Panc1 (cell line): ENCODE measurements around the gene AEN. TPM values are rescaled to one million over a fixed set of nuclear protein-coding genes. Genes with fewer than 3 reads are reported as not detected.
"Not testable (repeated sequence)": the region's sequence is repeated elsewhere in the genome, so short reads cannot be mapped to it uniquely, and the experiment has no call there.

Source experiments
- ATAC-seq: fragments of 200-7000 bp; cut with Tn5 transposase; 2 replicates; pipeline ENCODE4 v1.9.1; 2020; ENCODE audit warnings: mild to moderate bottlenecking, moderate library complexity
- BruUV-seq: library from RNA; stranded (reverse); fragments of 400-500 nt; replicated peaks from 2 replicates; lab custom pipeline; 2021; lab: Mats Ljungman, UMichigan
- CTCF ChIA-PET: fragments of 300-600 bp; sonication (Branson Sonifier 250); formaldehyde crosslinking; loops from one replicate; lab custom pipeline; 2022; ENCODE audit warnings: antibody characterized with exemption; lab: Charles Lee
- POLR2A ChIA-PET: fragments of 300-600 bp; sonication (Branson Sonifier 250); formaldehyde crosslinking; loops from one replicate; lab custom pipeline; 2022; ENCODE audit warnings: antibody characterized with exemption; lab: Charles Lee
- DNase-seq: peaks from one replicate; pipeline ENCODE4 v3.0.0-alpha.2; 2010; ENCODE audit warnings: low read depth, low spot score
- H3K27ac ChIP-seq: 2 replicates; pipeline ENCODE4 v1.5.1; 2011; ENCODE audit warnings: mild to moderate bottlenecking, low read length, inconsistent platforms
- H3K27me3 ChIP-seq: fragments of 200-500 bp; sonication (Bioruptor generic); 2 replicates; pipeline ENCODE4 v1.6.0; 2014; ENCODE audit warnings: low read length, inconsistent platforms; ENCODE audit not compliant: control insufficient read depth, insufficient read depth
- H3K36me3 ChIP-seq: fragments of 200-500 bp; sonication (Bioruptor generic); 2 replicates; pipeline ENCODE4 v1.5.1; 2014; ENCODE audit warnings: inconsistent platforms, mild to moderate bottlenecking, low read length, moderate library complexity; ENCODE audit not compliant: control insufficient read depth, insufficient read depth
- H3K4me1 ChIP-seq: 2 replicates; pipeline ENCODE4 v1.5.1; 2011; ENCODE audit warnings: inconsistent platforms, mild to moderate bottlenecking, low read length, moderate library complexity; ENCODE audit not compliant: control insufficient read depth, insufficient read depth
- H3K4me3 ChIP-seq, 2 experiments: 2 replicates each; pipeline ENCODE4 v1.5.1; 2011 to 2012; ENCODE audit warnings: low read depth in 2 of 2, low read length in 2 of 2, mild to moderate bottlenecking in 2 of 2, inconsistent platforms in 1 of 2, moderate library complexity in 1 of 2
- H3K9me3 ChIP-seq: fragments of 200-500 bp; sonication (Bioruptor generic); 2 replicates; pipeline ENCODE4 v1.5.1; 2014; ENCODE audit warnings: low read depth, mild to moderate bottlenecking, inconsistent platforms, low read length, moderate library complexity; ENCODE audit not compliant: control insufficient read depth, insufficient read depth
- POLR2AphosphoS5 ChIP-seq: IDR thresholded peaks from 2 replicates; pipeline ENCODE4 v1.6.1; 2012; ENCODE audit warnings: mild to moderate bottlenecking, low read depth, low read length, moderate library complexity
- SIN3A ChIP-seq: IDR thresholded peaks from 2 replicates; pipeline ENCODE4 v1.6.1; 2012; ENCODE audit warnings: low read depth, mild to moderate bottlenecking, low read length, moderate library complexity, borderline replicate concordance; ENCODE audit not compliant: insufficient read depth
- TCF7L2 ChIP-seq: IDR thresholded peaks from 2 replicates; pipeline ENCODE4 v1.6.1; 2011; ENCODE audit warnings: mild to moderate bottlenecking, low read depth, low read length, inconsistent platforms
- in situ Hi-C: cut with HindIII; loops from 2 replicates; pipeline ENCODE4 v1.10.0; 2016; ENCODE audit warnings: low sequenced_read_pairs, low pct_unique_long_range_greater_than_20kb
- intact Hi-C: fragments of 100-400 bp; cut with micrococcal nuclease; formaldehyde crosslinking; loops from one replicate; pipeline ENCODE4 v1.10.0; 2022; ENCODE audit not compliant: unreplicated experiment
- total RNA-seq: library from RNA; stranded (reverse); gene quantifications from one replicate; pipeline ENCODE4 v1.2.1, GENCODE V29; 2021; ENCODE audit not compliant: unreplicated experiment
- TF ChIP-seq, protein P1 (sequence below), 2 experiments: IDR thresholded peaks; 2 replicates each; pipeline ENCODE4 v1.6.1; 2011 to 2012; ENCODE audit warnings: low read depth in 2 of 2, control low read depth in 1 of 2, low read length in 1 of 2, mild to moderate bottlenecking in 1 of 2, moderate library complexity in 1 of 2; ENCODE audit not compliant: insufficient read depth in 1 of 2
- TF ChIP-seq, protein P2 (sequence below): fragments of 450-650 bp; IDR thresholded peaks from 2 replicates; pipeline ENCODE4 v1.5.1; 2017; ENCODE audit warnings: mild to moderate bottlenecking

AEN gene
- total RNA-seq, 1 experiment from 2014 or later, result 38.7 TPM

DNA sequence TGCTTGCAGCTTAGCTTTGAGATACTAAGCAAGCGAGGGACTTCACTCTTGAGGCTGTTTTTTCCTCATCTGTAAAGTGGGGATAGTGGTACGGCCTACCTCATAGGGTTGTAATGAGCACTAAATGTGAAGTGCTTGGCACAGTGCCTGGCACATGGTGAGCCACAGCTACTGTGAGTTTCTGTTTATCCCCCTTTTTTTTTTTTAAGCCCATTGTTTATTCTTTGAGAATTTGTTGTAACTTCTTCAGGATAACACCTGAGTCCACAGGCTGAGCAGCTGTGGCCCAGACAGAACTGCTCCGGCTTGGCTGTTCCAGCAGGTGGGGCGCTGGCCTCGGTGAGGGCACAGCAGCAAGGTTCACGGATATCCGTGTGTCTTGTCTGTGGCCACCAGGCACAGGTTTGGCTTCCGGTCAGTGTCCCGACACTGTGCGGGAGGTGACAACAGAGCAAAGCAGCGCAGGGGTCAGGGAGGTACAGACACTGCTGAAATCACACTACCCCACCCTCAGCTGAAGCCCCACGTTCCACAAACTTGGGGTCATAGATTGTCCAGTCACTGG, 10.4 kb downstream of the AEN start:
- TF ChIP-seq, protein P1, sequence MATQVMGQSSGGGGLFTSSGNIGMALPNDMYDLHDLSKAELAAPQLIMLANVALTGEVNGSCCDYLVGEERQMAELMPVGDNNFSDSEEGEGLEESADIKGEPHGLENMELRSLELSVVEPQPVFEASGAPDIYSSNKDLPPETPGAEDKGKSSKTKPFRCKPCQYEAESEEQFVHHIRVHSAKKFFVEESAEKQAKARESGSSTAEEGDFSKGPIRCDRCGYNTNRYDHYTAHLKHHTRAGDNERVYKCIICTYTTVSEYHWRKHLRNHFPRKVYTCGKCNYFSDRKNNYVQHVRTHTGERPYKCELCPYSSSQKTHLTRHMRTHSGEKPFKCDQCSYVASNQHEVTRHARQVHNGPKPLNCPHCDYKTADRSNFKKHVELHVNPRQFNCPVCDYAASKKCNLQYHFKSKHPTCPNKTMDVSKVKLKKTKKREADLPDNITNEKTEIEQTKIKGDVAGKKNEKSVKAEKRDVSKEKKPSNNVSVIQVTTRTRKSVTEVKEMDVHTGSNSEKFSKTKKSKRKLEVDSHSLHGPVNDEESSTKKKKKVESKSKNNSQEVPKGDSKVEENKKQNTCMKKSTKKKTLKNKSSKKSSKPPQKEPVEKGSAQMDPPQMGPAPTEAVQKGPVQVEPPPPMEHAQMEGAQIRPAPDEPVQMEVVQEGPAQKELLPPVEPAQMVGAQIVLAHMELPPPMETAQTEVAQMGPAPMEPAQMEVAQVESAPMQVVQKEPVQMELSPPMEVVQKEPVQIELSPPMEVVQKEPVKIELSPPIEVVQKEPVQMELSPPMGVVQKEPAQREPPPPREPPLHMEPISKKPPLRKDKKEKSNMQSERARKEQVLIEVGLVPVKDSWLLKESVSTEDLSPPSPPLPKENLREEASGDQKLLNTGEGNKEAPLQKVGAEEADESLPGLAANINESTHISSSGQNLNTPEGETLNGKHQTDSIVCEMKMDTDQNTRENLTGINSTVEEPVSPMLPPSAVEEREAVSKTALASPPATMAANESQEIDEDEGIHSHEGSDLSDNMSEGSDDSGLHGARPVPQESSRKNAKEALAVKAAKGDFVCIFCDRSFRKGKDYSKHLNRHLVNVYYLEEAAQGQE (IDR thresholded peaks at IDR 0.05; ENCODE audit: insufficient read depth in 1 of 2, low read depth in 2 of 2, low read length in 1 of 2), result no peak
- TF ChIP-seq, protein P2, sequence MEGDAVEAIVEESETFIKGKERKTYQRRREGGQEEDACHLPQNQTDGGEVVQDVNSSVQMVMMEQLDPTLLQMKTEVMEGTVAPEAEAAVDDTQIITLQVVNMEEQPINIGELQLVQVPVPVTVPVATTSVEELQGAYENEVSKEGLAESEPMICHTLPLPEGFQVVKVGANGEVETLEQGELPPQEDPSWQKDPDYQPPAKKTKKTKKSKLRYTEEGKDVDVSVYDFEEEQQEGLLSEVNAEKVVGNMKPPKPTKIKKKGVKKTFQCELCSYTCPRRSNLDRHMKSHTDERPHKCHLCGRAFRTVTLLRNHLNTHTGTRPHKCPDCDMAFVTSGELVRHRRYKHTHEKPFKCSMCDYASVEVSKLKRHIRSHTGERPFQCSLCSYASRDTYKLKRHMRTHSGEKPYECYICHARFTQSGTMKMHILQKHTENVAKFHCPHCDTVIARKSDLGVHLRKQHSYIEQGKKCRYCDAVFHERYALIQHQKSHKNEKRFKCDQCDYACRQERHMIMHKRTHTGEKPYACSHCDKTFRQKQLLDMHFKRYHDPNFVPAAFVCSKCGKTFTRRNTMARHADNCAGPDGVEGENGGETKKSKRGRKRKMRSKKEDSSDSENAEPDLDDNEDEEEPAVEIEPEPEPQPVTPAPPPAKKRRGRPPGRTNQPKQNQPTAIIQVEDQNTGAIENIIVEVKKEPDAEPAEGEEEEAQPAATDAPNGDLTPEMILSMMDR, result no peak
- TF ChIP-seq SIN3A, result no peak
- no peak for TF ChIP-seq POLR2AphosphoS5
- TF ChIP-seq TCF7L2, result no peak
- CTCF ChIA-PET, result no interaction called here
- DNase-seq (no peak), ATAC-seq (no peak)
- Histone ChIP-seq H3K27ac (no peak overlapping the region), H3K4me1 (peaks cover 7% of the 10 kb centered on the region), H3K4me3 (no peak overlapping the region), H3K27me3 (no peaks in the 10 kb centered on the region), H3K36me3 (peaks cover 17% of the 10 kb centered on the region), H3K9me3 (no peaks in the 10 kb centered on the region)
- BruUV-seq, result no TSS peak
- POLR2A ChIA-PET, result no interaction called here
- in situ Hi-C loops, result no loop called here
- intact Hi-C loops, result no loop called here

DNA sequence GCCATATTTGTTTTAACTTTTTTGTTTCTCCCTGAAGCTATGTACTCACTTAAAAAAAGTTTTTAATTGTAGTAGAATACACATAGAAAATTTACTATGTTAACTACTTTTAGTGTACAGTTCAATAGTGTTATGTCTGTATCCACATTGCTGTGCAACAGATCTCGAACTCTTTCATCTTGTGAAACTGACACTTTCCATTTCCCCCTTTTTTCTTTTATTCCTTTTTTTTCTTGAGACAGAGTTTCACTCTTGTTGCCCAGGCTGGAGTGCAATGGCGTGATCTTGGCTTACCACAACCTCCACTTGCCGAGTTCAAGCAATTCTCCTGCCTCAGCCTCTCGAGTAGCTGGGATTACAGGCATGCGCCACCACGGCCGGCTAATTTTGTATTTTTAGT, 11.7 kb downstream of the AEN start:
- ATAC-seq, H3K27ac ChIP-seq, BruUV-seq, H3K9me3 ChIP-seq, intact Hi-C loops, H3K27me3 ChIP-seq, H3K36me3 ChIP-seq, H3K4me3 ChIP-seq, H3K4me1 ChIP-seq, DNase-seq, in situ Hi-C loops: not testable (repeated sequence)
- CTCF ChIA-PET, result interaction anchor here (0.6 to 0.8 kb wide), 2 partner anchors 9 to 22 kb away, joined by 3 to 7 read pairs; no protein-coding TSS in a partner anchor
- POLR2A ChIA-PET, result interaction anchor here (0.7 kb wide), 1 partner anchor 65 kb away, joined by 3 read pairs; no protein-coding TSS in a partner anchor

DNA sequence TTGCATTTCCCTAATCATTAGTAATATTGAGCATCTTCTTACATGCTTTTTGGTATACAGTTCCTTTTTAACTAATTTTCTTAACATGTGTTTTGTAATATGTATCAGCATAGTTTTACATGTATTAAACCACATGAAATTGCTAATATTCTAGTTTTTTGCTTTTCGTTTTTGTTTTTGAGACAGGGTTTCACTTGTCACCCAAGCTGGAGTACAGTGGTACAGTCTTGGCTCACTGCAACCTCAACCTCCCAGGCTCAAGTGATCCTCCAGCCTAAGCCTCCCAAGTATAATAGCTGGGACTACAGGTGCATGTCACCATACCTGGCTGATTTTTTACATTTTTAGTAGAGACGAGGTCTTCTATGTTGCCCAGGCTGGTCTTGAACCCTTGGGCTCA, 13.3 kb downstream of the AEN start:
- Histone ChIP-seq H3K4me1 (peaks cover 21% of the 10 kb centered on the region), H3K4me3 (no peak overlapping the region), H3K36me3 (peaks cover 6% of the 10 kb centered on the region; the same call in 1 of the 2 replicates), H3K27ac (no peak overlapping the region), H3K9me3 (no peaks in the 10 kb centered on the region), H3K27me3 (no peaks in the 10 kb centered on the region)
- no TSS peak for BruUV-seq
- DNase-seq (no peak), ATAC-seq (no peak)
- in situ Hi-C loops, result no loop called here
- intact Hi-C loops, result no loop called here
- ChIA-PET CTCF (no interaction called here), POLR2A (no interaction called here)
- TF ChIP-seq TCF7L2, result no peak
- TF ChIP-seq, protein P2, result no peak
- TF ChIP-seq, protein P1 (IDR thresholded peaks at IDR 0.05; ENCODE audit: insufficient read depth in 1 of 2, low read depth in 2 of 2, low read length in 1 of 2), result no peak
- TF ChIP-seq POLR2AphosphoS5, result no peak
- no peak for TF ChIP-seq SIN3A
